Stimulated activated CD8-positive, alpha-beta memory T cell treated with anti-CD3 and anti-CD28 coated beads, Interleukin-15, amount 100 ng/mL, for 4 hours (primary cell): ENCODE measurements around the gene LRRC8A.

ENCODE experiments used
- DNase-seq, 2 donors: peaks; one replicate each; pipeline ENCODE4 v3.0.0-alpha.2; 2020; ENCODE audit warnings: low read depth in 2 of 2

LRRC8A gene

DNA sequence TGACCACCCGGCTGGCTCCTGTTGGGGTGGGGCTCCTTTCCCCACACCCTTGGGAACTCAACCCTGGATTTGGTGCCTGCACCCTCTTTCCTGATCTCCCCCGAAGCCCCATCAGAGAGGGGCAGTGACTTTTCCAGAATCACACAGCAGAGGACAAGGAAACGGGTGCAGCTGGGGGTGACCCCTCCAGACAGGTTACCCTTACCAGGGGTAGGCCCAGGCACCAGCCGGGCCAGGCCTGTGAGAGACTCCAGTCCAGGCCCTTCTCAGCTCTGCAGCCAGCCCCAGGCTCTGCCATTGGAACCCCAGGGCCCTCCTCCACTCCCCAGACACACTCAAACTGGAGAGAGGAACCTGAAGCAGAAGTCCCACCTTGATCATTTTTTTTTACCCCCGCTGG is 19.9 kb downstream of the LRRC8A start:
- DNase-seq, result no peak

DNA sequence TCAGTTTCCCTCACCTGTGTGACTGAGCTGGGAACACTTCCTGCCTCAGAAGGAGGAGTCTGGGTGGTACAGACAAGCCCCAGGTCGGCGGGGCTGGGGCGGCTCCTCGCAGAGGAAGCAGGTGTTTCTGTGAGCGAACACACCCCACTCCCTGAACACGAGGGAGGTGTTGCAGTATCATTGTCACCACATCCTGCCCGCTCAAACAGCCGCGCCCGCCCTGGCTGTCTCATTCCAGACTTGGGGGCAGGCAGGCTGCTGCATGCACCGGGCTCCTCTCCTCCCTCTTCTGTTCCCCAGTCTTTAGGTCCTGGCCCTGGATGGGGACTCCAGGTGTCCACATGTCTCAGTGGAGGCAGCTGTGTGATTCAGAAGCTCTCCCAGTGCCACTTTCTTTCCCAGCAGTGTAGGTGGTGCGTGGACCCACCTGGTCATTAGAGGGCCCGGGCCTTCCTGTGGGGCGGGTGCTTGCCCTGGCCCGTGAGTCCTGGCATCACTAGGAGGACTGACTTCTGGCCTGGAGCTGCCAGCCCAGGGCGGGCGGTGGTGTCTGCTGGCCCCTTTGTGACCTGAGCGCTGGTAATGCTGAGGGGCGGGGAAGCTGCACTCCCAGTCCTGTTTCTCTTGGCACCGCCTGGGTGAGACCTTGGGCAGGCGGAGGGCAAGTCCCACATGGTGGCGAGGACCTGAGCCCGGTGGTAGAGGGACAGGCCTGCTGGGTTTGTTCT is 20.6 kb downstream of the LRRC8A start:
- DNase-seq, result peak; percentile 60 to 75

DNA sequence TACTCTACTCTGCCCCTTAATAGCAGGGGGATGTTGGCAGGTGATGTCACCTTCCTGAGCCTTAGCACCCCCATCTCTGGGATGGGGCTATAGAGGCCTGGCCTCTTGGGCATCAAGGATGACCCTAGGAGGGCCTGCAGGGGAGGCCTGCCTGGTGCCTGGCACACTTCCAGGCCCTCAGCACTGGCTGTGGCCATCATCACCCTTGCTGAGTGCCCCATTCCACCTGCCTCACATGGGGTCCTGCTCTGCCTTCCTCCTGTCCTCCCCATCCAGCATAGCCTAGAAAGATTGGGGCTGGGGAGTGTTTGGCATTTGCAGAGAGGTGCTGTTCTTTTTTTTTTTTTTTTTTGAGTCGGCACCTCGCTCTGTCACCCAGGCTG is 21.1 kb downstream of the LRRC8A start:
- no peak for DNase-seq

DNA sequence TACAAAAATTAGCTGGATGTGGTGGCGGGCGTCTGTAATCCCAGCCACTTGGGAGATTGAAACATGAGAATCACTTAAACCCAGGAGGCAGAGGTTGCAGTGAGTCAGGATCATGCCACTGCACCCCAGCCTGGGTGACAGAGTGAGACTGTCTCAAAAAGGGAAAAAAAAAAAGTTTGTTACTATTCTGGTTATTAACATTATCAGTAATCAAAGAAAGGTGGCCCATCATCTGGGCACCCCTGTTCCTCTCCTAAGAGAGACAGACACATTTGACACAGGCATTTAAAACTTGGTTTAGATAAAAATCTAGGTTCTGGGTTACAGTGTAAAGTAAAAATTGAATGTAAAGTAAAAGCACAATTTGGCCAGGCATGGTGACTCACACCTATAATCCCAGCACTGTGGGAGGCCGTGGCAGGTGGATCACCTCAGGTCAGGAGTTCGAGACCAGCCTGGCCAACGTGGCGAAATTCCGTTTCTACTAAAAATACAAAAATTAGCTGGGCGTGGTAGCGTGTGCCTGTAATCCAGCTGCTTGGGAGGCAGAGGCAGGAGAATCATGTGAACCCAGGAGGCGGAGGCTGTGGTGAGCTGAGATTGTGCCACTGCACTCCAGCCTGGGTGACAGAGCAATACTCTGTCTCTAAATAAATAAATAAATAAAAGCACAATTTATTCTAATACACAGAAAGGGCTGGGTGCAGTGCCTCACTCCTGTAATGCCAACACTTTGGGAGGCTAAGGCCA is 22.1 kb downstream of the LRRC8A start:
- DNase-seq, result no peak

DNA sequence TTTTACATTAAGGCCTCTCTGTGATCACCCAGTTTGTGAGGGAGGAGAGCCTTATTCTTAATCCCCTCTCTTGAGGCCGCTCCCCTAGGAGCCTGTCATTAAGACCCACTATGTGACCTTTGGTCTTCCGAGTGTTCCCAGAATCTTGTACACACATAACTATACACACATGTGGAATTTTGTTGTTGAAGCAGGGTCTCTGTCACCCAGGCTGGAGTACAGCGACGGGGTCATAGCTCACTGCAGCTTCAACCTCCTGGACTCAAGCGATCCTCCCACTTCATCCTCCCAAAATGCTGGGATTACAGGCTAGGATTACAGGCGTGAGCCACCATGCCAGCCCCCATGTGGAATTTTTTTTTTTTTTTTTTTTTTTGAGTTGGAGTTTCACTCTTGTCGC is 24.0 kb downstream of the LRRC8A start:
- DNase-seq, result no peak

DNA sequence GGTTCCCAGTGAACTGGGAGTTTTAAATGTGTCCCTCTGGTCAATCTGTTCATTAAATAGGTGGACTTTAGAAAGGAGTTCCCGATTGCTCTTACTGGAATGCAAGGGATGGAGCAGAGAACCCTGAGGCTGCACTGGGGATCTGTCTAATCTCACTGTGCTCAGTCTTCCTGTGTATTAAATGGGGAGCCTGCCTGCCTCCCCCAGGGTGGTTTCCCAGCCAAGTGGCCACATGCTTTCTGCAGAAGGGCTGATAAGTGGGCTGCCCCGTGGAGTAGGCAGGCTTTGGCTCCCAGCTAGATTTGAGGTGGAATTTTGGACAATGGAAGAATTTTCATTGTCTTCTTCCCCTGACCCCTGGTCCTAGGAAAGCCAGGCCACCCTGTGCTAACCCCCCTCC is 24.8 kb downstream of the LRRC8A start:
- no peak for DNase-seq

DNA sequence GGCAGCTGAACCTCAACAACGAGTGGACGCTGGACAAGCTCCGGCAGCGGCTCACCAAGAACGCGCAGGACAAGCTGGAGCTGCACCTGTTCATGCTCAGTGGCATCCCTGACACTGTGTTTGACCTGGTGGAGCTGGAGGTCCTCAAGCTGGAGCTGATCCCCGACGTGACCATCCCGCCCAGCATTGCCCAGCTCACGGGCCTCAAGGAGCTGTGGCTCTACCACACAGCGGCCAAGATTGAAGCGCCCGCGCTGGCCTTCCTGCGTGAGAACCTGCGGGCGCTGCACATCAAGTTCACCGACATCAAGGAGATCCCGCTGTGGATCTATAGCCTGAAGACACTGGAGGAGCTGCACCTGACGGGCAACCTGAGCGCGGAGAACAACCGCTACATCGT is 26.4 kb downstream of the LRRC8A start:
- DNase-seq, result no peak

DNA sequence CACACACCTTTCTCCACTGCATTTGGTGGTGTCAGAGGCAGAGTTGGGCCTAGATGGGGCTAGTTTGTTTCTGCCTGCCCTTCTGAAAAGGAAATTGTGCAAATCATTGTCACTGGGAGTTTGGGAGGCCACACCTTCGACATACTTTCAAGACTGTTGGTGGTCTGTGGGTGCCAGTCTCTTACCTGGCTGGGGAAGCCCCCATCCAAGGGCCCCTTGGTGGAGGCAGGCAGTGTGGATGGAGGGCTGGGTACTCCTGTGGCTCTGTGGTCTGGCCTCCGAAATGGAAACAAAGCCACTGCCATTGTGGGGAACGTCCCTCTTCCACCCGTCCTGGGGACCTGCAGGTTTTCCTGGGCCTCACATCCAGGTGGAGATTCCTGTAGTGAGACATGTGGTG is 27.9 kb downstream of the LRRC8A start:
- DNase-seq, result no peak

DNA sequence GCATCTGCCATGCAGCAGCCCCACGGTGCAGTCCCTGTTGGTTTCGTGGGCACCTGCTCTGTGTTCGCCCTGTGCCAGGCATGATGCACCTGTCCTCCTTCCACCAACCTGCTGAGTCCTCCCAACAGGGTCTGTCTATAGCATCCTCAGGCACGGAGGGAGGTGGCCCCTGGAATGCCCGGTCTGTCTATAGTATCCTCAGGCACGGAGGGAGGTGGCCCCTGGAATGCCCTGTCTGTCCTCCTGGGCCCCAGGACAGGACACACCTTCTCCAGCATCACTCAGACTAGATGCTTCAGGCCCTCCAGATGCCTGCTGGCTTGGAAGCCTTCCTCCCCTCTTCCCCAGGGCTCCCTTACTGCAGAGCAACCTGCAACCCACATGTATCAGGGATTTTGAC is 29.0 kb downstream of the LRRC8A start:
- no peak for DNase-seq

DNA sequence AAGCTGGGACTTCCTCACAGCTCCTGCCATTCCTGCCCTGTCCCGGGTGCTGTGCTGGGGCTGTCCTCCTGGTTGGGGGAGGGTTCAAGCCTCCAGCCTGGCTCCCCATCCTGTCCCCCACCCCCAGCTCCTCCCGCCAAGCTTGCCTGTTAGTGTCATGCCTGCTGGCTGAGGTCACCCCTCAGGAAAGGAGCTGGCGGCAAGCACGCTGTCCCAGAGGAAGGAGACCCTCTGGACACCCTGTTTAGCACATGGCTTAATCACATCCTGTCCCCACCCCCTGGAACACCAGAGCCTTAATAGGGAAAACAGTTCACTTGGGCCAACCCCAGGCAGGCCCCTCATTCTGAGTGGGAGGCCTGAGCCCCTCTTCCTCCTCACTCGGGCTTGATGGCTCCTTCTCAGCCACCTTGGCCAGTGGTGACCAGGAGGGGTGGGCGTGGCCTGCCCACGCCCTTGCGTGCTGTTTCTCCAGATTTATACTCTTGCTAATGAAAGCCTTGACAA is 29.6 kb downstream of the LRRC8A start:
- DNase-seq, result no peak

DNA sequence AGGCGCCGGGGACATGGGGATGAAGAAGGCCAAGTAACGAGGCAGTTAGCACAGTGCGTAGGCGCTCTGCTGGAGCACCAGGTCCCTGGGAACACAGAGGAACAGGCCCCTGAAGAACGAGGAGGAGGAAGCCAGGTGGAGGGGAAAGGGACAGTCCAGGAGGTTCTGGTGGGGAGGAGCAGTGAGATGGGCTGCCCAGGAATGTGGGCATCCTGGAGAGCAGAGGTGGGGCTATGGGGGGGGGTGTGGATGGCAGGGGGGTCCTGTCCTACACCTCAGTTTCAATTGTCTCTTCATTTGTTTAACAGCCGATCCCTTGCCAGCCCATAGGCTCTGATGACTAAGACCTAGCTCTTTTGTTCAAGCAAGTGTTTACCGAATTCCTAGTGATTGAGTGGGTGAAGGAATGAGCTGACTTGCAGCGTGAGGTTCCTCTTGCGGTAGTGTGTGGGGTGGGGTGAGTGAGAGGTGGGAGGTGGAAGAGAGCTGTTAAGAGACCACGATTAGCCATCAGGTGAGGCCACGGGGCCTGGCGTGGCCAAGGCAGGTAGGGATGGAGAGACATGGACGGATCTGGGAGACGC is 30.4 kb downstream of the LRRC8A start:
- no peak for DNase-seq

DNA sequence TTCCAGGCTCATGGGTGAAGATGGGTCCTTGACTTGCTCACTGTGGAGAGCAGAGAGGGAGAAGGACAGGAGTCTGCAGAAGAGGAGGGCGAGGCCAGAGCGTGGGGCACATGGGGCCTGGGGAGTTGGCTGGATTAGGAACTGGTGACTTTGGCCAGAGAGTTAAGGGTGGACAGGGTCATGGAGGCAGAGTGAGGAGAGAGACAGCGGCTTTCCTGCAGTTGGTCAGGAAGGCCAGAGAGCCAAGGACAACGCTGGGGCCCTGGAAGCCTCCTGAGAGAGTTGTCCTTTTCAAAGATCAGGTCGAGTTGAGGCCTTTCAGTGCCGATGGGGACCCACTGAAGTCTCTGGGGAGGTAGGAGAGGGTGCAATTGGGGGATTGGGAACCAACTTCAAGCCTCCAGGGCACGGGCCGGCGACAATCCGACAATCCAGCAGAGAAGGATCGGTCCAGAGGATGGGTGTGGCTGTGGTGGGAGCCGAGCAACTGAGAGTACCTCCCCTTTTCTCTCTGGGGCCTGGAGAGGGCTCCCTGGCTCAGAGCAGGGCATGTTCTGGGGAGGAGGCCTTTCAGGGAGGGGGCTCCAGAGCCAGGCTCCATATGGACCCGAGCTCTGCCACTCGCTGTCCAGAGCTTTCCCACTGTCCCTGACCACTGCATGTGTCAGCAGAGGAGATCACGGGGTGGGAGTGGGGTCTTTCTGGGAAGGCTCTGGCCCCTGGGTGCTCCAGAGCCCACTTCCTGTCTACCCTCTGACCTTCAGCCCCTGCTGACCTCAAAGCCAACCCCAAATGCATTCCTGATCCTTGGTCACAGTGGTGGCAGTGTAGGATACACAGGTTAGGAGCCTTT is 31.3 kb downstream of the LRRC8A start:
- no peak for DNase-seq

DNA sequence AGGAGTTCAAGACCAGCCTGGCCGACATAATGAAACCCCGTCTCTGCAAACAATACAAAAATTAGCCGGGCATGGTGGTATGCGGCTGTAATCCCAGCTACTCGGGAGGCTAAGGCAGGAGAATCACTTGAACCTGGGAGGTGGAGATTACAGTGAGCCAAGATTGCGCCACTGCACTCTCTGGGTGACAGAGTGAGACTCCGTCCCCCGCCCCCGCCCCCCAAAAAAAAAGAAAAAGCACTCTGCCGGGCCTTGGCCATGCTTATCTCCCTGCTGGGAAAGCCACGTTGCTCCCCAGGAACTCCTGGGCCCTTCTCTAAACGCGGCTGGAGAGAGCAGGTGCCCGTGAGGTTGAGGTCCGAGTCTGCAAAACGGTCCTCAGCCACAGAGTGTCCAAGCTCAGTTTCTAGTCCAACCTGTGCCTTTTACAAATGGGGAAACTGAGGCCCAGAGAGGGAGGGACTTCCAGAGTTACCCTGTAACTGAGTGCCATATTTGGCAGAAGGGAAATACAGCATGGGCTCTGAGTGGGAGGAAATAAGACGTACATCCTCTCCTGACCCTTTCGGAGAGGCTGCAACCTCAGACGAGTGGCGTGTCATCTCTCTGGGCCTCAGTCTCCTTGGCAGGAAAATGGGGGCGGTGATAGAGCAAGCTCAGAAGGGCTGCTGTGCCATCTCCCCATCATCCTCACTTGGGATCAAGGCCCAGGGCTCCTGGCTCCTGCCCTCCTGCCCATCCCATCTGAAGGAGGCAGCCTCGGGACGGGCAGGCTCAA is 32.3 kb downstream of the LRRC8A start:
- no peak for DNase-seq

DNA sequence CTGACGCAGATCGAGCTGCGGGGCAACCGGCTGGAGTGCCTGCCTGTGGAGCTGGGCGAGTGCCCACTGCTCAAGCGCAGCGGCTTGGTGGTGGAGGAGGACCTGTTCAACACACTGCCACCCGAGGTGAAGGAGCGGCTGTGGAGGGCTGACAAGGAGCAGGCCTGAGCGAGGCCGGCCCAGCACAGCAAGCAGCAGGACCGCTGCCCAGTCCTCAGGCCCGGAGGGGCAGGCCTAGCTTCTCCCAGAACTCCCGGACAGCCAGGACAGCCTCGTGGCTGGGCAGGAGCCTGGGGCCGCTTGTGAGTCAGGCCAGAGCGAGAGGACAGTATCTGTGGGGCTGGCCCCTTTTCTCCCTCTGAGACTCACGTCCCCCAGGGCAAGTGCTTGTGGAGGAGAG is 34.3 kb downstream of the LRRC8A start:
- DNase-seq, result no peak

DNA sequence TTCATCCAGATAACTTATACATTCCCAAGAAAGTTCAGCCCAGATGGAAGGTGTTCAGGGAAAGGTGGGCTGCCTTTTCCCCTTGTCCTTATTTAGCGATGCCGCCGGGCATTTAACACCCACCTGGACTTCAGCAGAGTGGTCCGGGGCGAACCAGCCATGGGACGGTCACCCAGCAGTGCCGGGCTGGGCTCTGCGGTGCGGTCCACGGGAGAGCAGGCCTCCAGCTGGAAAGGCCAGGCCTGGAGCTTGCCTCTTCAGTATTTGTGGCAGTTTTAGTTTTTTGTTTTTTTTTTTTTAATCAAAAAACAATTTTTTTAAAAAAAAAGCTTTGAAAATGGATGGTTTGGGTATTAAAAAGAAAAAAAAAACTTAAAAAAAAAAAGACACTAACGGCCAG is 34.8 kb downstream of the LRRC8A start:
- DNase-seq, result no peak

DNA sequence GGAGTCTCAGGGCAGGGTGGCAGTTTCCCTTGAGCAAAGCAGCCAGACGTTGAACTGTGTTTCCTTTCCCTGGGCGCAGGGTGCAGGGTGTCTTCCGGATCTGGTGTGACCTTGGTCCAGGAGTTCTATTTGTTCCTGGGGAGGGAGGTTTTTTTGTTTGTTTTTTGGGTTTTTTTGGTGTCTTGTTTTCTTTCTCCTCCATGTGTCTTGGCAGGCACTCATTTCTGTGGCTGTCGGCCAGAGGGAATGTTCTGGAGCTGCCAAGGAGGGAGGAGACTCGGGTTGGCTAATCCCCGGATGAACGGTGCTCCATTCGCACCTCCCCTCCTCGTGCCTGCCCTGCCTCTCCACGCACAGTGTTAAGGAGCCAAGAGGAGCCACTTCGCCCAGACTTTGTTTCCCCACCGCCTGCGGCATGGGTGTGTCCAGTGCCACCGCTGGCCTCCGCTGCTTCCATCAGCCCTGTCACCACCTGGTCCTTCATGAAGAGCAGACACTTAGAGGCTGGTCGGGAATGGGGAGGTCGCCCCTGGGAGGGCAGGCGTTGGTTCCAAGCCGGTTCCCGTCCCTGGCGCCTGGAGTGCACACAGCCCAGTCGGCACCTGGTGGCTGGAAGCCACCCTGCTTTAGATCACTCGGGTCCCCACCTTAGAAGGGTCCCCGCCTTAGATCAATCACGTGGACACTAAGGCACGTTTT is 35.4 kb downstream of the LRRC8A start:
- DNase-seq, result no peak

DNA sequence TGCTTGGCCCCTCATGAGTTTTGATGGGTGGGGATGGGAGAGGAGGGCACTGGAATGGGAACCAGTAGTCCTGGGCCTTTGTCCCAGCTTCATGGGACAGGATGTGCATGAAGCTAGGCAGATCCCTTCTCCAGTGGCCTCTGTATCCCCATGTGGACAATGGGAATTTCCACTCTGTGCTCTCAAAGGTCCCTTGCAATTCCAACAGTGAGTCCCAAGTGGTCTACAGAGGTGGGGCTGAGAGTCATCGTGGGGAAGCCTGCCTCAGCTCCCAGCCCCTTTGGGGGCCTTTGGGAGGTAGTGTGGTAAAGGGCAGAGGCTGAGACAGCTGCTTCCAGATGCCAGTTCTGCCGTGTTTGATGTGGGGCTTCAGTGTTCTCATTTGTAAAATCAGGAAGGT is 37.0 kb downstream of the LRRC8A start:
- no peak for DNase-seq

DNA sequence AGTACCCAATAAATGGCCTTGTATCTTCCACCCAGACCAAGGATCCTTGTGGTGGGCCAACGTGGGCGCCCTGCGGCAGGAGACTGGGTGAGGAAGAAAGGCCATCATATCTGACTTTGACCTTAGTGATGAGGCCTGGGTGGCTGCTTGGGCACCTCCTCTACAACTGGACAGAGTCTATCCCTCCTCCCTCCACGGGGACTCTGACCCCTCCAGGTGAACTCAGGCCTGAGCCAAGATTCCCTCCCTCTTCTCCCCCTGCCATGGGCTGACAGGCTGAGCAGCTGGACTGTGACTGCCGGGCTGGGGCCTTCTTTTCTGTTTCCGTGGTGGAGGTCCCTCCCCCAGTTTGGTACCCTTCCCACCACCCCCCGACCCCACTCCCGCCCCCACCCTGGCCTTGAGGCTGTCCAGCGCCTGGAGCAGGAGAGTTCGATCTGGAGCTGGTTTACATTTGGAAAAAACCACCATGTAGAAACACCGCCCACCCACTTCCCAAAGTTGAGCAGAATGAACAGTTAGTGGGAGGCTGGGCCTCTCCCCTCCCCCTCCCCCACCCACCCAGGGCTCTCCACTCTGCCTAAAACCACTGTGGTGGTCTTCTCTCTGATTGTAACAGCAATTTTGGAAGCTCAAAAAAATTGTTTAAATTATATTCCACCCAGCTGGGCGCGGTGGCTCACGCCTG is 37.6 kb downstream of the LRRC8A start:
- no peak for DNase-seq

DNA sequence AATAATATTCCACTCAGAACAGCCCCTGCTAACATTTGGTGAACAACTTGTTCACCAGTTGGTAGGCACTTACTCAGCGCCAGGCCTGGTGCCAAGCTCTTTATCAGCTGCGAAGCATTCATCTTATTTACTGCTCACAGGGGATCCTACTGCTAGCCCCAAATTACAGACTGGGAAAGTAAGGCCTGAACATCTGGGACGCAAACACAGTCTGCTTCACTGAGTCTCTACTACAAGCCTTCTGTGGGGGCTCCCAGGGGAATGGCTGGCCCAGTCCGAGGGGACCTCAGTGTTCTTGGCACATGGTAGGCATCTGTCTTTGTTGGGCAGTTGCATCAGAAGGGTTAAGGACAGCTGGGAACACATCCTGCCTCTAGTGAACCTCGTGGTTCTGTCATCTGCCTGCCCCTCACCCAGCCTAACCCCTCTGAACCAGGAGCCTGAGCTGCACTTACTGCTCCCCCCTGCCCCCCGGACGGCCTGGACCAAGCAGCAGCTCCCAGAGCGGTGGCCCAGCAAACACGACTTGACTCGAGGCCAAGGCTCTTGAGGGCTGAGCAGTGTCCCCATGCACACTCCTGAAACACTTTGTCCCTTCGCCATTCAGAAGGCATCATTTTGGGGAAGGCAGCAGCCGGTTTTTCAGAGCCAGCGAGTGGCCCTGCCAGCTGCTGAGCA is 38.6 kb downstream of the LRRC8A start, which contains the start of gene PHYHD1:
Gene PHYHD1 (plus strand): TSS at position 602 of the 678 bp plus-strand sequence. CDS start 1,342 bp downstream, outside the sequence.
- no peak for DNase-seq
